ENCODE results near the gene NAV3.

NAV3 gene

DNA sequence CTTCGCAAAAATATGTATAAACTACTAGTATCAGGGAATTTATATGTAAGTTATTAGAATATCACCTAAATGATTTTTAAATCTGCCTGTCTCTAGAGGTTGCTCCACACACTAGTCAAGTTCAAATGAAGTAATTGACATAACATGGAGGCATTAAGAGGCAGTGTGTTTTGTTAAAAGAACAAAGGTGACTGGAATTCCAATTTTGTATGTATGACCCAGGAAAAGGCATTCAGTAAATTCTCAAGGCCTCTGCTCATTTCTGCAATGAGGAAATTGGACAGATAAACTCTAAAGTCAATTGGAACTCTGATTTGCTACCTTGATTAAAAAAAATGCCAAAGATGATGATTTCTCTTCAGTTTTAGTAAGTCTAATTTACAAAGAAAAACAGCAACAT is 117.1 kb downstream of the NAV3 start:
- no peaks in the 10 kb centered on the region for H3K36me3 ChIP-seq (ENCODE audit: insufficient read depth, low read length)
- H4K20me1 ChIP-seq (ENCODE audit: insufficient read depth, low read length, poor library complexity, severe bottlenecking) = no peaks in the 10 kb centered on the region
- H3K4me2 ChIP-seq (ENCODE audit: low read depth, low read length, poor library complexity, severe bottlenecking) = no peak overlapping the region
- H3K79me2 ChIP-seq (ENCODE audit: insufficient read depth, low read length) = no peaks in the 10 kb centered on the region
- TF ChIP-seq, protein P1, sequence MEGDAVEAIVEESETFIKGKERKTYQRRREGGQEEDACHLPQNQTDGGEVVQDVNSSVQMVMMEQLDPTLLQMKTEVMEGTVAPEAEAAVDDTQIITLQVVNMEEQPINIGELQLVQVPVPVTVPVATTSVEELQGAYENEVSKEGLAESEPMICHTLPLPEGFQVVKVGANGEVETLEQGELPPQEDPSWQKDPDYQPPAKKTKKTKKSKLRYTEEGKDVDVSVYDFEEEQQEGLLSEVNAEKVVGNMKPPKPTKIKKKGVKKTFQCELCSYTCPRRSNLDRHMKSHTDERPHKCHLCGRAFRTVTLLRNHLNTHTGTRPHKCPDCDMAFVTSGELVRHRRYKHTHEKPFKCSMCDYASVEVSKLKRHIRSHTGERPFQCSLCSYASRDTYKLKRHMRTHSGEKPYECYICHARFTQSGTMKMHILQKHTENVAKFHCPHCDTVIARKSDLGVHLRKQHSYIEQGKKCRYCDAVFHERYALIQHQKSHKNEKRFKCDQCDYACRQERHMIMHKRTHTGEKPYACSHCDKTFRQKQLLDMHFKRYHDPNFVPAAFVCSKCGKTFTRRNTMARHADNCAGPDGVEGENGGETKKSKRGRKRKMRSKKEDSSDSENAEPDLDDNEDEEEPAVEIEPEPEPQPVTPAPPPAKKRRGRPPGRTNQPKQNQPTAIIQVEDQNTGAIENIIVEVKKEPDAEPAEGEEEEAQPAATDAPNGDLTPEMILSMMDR (conservative IDR thresholded peaks at IDR 0.05; ENCODE audit: low read length) = no peak
- no peak for TF ChIP-seq EZH2phosphoT487 (IDR thresholded peaks at IDR 0.05; ENCODE audit: borderline replicate concordance)
- no peaks in the 10 kb centered on the region for H3F3A ChIP-seq (ENCODE audit: low read depth)
- no peaks in the 10 kb centered on the region for H3K9me2 ChIP-seq (replicated peaks; ENCODE audit: low read depth, low read length)
- H3K27me3 ChIP-seq (ENCODE audit: insufficient read depth, low read length, poor library complexity, severe bottlenecking) = no peaks in the 10 kb centered on the region
- no peak overlapping the region for H3K9ac ChIP-seq (ENCODE audit: low read depth, low read length, poor library complexity, severe bottlenecking)
- H3K4me3 ChIP-seq (ENCODE audit: low read length, poor library complexity, severe bottlenecking) = no peak overlapping the region
- H3K4me1 ChIP-seq (ENCODE audit: insufficient read depth, low read length, poor library complexity, severe bottlenecking) = no peaks in the 10 kb centered on the region
- no peak overlapping the region for H2AFZ ChIP-seq (ENCODE audit: low read length)
- H3K9me3 ChIP-seq (ENCODE audit: insufficient read depth, low read depth, low read length) = no peaks in the 10 kb centered on the region

- no peaks in the 10 kb centered on the region for H3F3A ChIP-seq (ENCODE audit: low read depth)
- no peak overlapping the region for H3K4me2 ChIP-seq (ENCODE audit: low read depth, low read length, poor library complexity, severe bottlenecking)
- H3K9me3 ChIP-seq (ENCODE audit: insufficient read depth, low read depth, low read length) = no peaks in the 10 kb centered on the region
- TF ChIP-seq EZH2phosphoT487 (IDR thresholded peaks at IDR 0.05; ENCODE audit: borderline replicate concordance) = no peak
- TF ChIP-seq, protein P1 (conservative IDR thresholded peaks at IDR 0.05; ENCODE audit: low read length) = no peak
- H3K4me1 ChIP-seq (ENCODE audit: insufficient read depth, low read length, poor library complexity, severe bottlenecking) = no peaks in the 10 kb centered on the region
- no peaks in the 10 kb centered on the region for H4K20me1 ChIP-seq (ENCODE audit: insufficient read depth, low read length, poor library complexity, severe bottlenecking)
- H2AFZ ChIP-seq (ENCODE audit: low read length) = no peak overlapping the region
- no peak overlapping the region for H3K9ac ChIP-seq (ENCODE audit: low read depth, low read length, poor library complexity, severe bottlenecking)
- H3K27me3 ChIP-seq (ENCODE audit: insufficient read depth, low read length, poor library complexity, severe bottlenecking) = no peaks in the 10 kb centered on the region
- H3K9me2 ChIP-seq (replicated peaks; ENCODE audit: low read depth, low read length) = no peaks in the 10 kb centered on the region
- H3K79me2 ChIP-seq (ENCODE audit: insufficient read depth, low read length) = no peaks in the 10 kb centered on the region
- no peaks in the 10 kb centered on the region for H3K36me3 ChIP-seq (ENCODE audit: insufficient read depth, low read length)
- no peak overlapping the region for H3K4me3 ChIP-seq (ENCODE audit: low read length, poor library complexity, severe bottlenecking)
These were observed 119.2 kb downstream of the NAV3 start for GRCh38 chr12:77949943-77950342.

- H3K27me3 ChIP-seq (ENCODE audit: insufficient read depth, low read length, poor library complexity, severe bottlenecking) = no peaks in the 10 kb centered on the region
- H3F3A ChIP-seq (ENCODE audit: low read depth) = no peaks in the 10 kb centered on the region
- no peaks in the 10 kb centered on the region for H3K79me2 ChIP-seq (ENCODE audit: insufficient read depth, low read length)
- no peaks in the 10 kb centered on the region for H3K9me2 ChIP-seq (replicated peaks; ENCODE audit: low read depth, low read length)
- TF ChIP-seq, protein P1 (conservative IDR thresholded peaks at IDR 0.05; ENCODE audit: low read length) = no peak
- no peak for TF ChIP-seq EZH2phosphoT487 (IDR thresholded peaks at IDR 0.05; ENCODE audit: borderline replicate concordance)
- H3K4me3 ChIP-seq (ENCODE audit: low read length, poor library complexity, severe bottlenecking) = no peak overlapping the region
- H3K9ac ChIP-seq (ENCODE audit: low read depth, low read length, poor library complexity, severe bottlenecking) = no peak overlapping the region
- H3K9me3 ChIP-seq (ENCODE audit: insufficient read depth, low read depth, low read length) = no peaks in the 10 kb centered on the region
- no peak overlapping the region for H3K4me2 ChIP-seq (ENCODE audit: low read depth, low read length, poor library complexity, severe bottlenecking)
- H3K36me3 ChIP-seq (ENCODE audit: insufficient read depth, low read length) = no peaks in the 10 kb centered on the region
- H3K4me1 ChIP-seq (ENCODE audit: insufficient read depth, low read length, poor library complexity, severe bottlenecking) = no peaks in the 10 kb centered on the region
- no peak overlapping the region for H2AFZ ChIP-seq (ENCODE audit: low read length)
- H4K20me1 ChIP-seq (ENCODE audit: insufficient read depth, low read length, poor library complexity, severe bottlenecking) = no peaks in the 10 kb centered on the region
These were observed 123.0 kb downstream of the NAV3 start for GRCh38 chr12:77953528-77954205.
